ENCODE measurements around the gene OGFR.

OGFR gene

DNA sequence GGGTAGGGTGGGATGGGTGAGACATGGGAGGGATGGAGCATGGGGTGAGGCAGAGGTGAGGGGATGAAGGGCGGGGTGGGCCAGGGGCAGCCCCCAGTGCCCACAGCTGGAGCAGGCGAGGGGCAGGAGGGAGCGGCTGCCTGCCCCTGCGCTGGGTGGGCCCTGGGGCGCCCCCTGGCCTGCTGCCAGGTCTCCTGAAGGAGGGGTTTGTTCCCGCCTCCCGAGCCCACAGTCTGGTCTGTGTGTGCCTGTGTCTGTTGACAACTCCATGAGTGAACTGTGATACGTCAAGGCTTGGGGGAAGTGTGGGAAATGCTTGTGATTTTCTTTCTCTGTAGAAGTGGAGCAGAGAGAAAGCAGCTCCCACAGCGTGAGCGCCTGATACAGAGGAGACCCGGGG lies 19.2 kb upstream of the OGFR start:
- DNase-seq: no peak

DNA sequence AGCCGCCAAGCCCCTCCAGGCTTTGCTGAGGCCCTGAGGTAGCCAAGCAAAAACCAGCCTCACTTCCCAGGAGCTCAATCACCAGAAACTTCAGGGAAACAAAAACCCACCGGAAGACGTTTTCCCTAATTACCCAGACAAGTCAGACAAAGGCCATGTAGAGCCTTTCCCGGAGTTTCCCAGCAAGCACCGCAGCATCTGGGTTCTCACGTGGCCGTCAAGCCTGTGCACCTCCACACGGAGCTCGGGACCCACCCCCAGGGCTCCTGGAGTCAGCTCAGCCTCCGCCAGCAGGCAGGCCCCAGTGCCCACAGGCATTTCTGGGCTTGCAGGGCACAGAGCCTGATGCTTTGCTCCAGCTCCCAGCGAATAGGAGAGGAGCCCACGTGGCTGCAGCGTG lies 18.5 kb upstream of the OGFR start:
- no peak for DNase-seq

DNA sequence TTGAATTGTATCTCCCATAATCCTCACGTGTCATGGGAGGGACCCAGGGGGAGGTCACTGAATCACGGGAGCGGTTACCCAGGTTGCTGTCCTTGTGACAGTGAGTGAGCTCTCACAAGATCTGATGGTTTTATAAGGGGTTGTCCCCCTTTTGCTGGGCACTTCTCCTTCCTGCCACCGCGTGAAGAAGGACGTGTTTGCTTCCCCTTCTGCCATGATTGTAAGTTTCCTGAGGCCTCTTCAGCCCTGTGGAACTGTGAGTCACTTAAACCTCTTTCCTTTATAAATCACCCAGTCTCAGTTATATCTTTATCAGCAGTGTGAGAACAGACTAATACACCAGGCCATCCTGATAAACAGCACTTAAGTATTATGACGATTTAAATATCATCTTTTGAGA lies 17.3 kb upstream of the OGFR start:
- DNase-seq: no peak

DNA sequence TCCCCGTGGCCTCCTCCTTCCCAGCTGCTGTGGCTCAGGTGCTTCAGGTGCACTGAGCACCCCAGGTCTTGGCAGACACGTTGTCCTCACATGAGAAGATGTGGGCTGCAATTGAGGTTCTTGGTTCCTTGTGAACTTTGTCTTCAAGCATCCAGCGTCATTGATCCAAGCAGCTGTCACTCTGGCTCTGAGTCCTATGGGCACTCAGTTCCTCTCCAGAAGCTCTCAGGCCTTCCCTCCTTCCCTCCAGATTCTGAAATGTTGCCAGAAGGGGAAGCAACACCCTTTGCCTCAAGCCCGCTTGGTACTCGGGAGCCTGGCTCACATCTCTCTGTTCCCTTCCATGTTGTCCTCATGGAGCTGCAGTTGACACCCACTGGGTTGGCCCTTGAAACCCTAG lies 16.8 kb upstream of the OGFR start:
- DNase-seq: no peak

GRCh38 chr20:62788607-62789006 lies 16.0 kb upstream of the OGFR start:
- DNase-seq: no peak

- DNase-seq: no peak
Measured at GRCh38 chr20:62790075-62790474, 14.6 kb upstream of the OGFR start.

- DNase-seq: peak; percentile 36 to 58 (median 44)
Measured at GRCh38 chr20:62791301-62792181, 13.1 kb upstream of the OGFR start.

- no peak for DNase-seq
Measured at GRCh38 chr20:62792182-62792939, 12.3 kb upstream of the OGFR start.

GRCh38 chr20:62792940-62793756 lies 11.5 kb upstream of the OGFR start:
- DNase-seq: no peak

DNA sequence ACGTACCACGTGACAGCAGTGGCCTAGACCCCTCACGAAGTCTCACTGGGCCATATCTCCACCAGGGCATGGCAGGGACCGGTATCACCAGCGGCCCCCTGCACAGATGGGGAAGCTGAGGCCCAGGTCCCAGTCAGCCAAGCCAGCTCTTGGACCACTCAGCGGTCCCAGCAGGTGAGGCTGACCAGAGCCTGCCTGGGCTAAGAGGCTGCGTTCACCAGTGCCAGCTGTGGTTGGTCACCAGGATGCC lies 11.0 kb upstream of the OGFR start:
- no peak for DNase-seq

DNA sequence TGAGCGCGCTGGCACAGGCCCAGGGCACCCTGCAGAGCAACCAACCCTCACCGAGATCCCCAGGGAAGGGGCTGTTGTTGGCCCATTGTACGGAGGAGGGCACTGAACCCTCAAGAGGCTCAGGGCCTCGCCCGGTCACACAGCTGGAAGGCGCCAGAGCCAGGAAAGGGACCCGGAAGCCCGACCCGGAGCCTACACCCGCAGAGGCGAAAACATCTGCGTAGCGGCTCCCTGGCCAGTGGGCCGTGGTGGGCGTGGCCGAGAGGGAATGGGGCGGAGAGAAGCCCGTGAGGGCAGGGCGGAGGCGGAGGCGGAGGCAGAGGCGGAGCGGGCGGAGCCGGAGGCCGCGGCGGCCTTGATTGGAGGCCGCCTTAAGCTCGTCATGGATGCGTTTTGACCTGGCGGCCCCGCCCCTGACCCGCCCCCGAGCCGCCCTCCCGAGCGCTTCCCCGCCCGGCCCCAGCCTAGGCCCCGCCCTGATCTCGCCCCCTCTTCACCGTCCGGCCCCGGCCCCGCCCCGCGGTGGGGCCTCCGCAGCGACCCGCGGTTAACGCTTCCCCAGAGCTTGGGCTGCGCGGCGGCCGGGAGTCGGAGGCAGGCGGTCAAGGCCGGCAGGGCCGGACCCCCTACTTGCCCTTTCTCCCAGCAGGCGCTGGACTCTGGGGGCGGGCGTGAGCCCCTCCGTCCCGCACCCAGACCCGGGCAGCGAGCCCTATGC lies 10.5 kb upstream of the OGFR start:
- DNase-seq: peak; percentile 91 to 98 (median 94)

- DNase-seq: peak; percentile 31 to 49 (median 44)
Measured at GRCh38 chr20:62795023-62795761, 9.4 kb upstream of the OGFR start.

GRCh38 chr20:62796699-62797491 lies 7.7 kb upstream of the OGFR start:
- no peak for DNase-seq

DNA sequence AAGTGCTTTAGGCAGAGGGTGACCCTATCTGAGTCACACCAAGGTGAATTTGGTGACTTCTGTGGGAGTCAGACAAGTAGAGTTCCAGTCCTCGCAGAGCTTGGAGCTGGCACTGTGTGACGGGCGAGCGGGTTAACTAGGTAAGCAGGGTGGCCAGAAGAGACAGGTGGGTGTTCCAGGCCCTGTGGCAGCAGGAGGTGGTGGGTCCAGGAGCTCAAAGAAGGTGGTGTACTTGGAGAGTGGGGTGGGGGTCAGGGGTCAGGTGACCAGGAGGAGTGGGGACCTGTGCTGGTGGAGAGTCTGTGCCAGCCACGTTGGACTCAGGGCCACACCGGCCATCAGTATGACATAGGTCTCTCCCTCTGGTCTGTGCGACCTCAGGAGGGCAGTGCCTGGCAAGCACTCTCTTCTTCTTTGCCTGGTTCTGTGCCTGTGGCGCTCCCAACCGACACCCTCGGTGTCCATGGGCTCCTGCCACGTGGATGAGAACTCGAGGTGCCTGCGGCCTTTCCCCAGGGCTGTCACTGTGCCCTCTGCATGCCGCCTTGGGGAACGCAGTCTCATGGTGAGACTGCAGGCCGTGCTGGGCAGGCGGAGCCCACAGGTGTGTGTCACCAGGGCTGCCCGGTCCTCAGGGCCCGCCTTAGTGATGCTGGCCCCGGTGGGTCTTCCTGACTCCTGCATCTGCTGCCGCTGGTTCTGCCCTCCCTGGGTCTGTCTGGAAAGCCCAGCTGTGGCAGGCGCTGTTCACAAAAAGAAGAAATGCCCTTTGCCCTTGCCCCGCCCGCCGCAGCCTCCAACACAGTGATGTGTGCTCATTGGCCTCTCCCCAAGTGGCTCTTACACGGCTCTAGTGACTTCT lies 6.7 kb upstream of the OGFR start:
- DNase-seq: no peak

DNA sequence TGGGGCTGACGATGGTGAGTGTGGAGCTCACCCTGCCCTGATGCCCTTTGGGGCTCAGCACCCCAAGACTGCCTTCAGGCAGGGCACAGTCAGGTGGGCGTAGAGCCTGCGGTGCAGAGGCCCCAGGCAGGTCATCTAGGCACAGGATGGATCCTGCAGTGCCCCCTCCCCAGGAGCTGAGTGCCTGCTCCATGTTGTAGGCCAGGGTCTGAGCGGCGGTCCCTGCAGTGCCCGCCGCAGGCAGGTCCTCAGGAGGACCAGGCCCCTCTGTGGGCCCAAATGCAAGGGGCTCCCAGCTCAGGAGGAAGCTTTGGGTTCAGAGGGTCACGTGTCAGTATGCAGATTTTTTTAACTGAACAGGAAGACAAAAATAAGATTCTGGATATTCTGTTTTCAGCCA lies 5.6 kb upstream of the OGFR start:
- no peak for DNase-seq

DNA sequence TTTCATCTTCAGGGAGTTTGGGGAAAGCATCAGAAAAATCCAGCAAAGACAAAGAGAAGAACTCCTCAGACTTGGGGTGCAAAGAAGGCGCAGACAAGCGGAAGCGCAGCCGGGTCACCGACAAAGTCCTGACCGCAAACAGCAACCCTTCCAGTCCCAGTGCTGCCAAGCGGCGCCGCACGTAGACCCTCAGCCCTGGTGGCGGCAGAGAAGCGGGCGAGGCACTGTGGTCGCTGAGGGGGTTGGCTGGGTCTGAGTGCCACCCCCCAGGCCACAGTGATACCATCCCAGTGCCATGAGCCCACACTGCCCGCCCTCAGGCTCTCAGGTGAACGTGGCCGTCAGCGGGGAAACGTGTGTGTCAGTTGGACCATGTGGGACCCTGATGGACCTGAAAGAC lies 5.2 kb upstream of the OGFR start:
- DNase-seq: no peak

DNA sequence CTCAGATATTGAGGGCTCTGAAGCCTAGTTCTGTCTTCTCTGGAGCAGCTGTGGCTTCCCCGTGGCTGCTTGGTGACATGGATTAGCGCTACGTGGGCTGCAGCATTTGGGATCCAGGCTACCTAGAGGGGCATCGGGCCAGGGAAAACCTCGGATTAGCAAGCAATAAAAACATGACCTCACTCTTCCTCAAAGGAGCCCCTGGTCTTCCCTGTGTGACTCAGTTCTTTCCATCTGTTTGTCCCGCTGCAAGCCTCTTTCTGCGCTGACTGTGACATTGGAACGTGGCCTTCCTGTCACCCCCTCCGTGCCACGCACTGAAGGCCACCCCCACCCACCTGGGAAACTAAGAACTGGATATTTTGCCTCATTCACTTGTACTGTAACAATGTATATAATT lies 4.8 kb upstream of the OGFR start:
- no peak for DNase-seq

DNA sequence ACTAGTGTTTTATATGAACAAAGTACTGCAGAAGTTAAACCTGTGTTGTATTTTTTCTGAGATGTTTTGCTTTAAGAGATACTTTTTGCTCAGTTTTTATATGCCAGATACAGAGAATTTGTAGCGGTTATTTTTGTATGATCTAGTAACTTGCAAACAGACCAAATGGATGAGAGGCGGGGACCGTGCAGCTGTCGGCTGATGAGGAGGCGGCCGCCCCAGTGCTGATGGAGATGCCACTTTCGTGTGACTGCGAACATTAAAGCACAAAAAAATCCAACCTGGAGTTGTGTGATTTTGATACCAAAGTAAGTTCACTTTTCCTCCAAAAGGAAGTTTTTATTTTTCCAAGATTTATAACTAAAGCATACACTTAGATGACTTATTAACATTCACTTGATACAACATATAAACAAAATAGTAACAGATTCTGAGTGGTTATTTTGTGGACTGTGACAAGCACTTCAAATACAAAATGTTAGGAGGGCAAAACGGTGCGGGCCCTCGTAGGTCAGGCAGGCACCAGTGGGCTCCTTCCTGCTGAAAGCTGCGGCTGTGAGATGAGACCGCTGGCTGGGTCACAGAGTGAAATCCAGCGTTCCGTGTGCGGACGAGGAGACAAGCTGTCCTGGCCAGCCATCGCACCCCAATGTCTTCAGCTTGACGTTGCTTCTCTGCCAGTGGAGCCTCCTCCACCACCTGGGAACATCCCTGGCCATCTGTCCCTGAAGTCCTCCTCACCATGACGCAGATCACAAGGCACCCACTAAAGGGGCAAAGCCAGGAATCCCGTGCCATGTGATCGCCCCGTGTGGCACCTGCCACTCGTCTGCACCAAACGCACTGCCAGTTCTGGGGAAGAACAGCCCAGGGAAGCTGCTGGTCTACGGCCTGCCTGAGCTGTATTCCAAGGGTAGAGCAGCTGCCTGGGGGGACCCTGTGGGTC lies 4.0 kb upstream of the OGFR start:
- DNase-seq: no peak
